Measurements from ENCODE around the gene FRYL.
"Not testable (repeated sequence)": the region's sequence is repeated elsewhere in the genome, so short reads cannot be mapped to it uniquely, and the experiment has no call there.

FRYL gene

DNA sequence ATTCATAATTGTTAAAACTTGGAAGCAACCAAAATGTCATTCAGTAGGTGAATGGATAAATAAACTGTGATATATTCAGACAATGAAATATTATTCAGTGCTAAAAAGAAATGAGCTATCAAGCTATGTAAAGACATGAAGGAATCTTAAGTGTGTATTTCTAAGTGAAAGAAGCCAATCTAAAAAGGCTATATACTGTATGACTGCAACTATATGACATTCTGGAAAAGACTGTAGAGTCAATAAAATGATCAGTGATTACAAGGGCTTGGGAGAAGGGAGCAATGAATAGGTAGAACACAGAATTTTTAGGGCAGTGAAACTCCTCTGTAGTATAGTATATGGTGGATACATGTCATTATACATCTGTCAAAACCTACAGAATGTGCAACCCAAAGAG lies 139.9 kb downstream of the FRYL start:
- no peaks in the 10 kb centered on the region for H3K27me3 ChIP-seq (ENCODE audit: insufficient read depth, low read depth, severe bottlenecking)
- no peaks in the 10 kb centered on the region for H3K36me3 ChIP-seq
- no peak overlapping the region for H3K4me3 ChIP-seq (ENCODE audit: low read depth, low read length)
- H3K27ac ChIP-seq: no peak overlapping the region
- TF ChIP-seq, protein P1, sequence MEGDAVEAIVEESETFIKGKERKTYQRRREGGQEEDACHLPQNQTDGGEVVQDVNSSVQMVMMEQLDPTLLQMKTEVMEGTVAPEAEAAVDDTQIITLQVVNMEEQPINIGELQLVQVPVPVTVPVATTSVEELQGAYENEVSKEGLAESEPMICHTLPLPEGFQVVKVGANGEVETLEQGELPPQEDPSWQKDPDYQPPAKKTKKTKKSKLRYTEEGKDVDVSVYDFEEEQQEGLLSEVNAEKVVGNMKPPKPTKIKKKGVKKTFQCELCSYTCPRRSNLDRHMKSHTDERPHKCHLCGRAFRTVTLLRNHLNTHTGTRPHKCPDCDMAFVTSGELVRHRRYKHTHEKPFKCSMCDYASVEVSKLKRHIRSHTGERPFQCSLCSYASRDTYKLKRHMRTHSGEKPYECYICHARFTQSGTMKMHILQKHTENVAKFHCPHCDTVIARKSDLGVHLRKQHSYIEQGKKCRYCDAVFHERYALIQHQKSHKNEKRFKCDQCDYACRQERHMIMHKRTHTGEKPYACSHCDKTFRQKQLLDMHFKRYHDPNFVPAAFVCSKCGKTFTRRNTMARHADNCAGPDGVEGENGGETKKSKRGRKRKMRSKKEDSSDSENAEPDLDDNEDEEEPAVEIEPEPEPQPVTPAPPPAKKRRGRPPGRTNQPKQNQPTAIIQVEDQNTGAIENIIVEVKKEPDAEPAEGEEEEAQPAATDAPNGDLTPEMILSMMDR (IDR thresholded peaks at IDR 0.05; ENCODE audit: low read depth, low read length): no peak
- no peaks in the 10 kb centered on the region for H3K9me3 ChIP-seq (ENCODE audit: severe bottlenecking)
- no peak for DNase-seq

DNA sequence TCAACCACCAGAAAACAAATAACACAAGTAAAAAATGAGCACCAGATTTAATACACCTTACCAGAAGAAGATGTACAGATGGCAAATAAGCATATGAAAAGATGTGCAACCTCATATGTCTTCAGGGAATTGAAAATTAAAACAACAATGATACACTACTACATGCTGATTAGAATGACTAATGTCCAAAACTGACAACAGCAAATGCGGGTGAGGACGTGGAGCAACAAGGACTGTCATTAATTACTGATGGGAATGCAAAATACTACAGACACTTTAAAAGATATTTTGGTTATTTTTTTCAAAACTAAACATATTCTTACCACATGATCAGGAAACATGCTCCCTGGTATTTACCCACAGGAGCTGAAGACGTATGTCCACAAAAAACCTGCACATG lies 140.3 kb downstream of the FRYL start:
- Histone ChIP-seq H3K27ac (no peak overlapping the region), H3K9me3 (ENCODE audit: severe bottlenecking) (no peaks in the 10 kb centered on the region), H3K36me3 (no peaks in the 10 kb centered on the region), H3K4me3 (ENCODE audit: low read depth, low read length) (no peak overlapping the region), H3K27me3 (ENCODE audit: insufficient read depth, low read depth, severe bottlenecking) (no peaks in the 10 kb centered on the region)
- TF ChIP-seq, protein P1 (IDR thresholded peaks at IDR 0.05; ENCODE audit: low read depth, low read length): no peak
- no peak for DNase-seq

DNA sequence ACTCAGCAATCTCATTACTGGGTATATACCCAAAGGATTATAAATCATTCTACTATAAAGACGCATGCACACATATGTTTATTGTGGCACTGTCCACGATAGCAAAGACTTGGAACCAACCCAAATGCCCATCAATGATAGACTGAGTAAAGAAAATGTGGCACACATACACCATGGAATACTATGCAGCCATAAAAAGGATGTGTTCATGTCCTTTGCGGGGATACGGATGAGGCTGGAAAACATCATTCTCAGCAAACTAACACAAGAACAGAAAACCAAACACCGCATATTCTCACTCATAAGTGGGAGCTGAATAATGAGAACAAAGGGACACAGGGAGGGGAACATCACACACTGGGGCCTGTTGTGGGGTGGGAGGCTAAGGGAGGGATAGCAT lies 141.5 kb downstream of the FRYL start:
- not testable (repeated sequence) for DNase-seq; H3K27me3 ChIP-seq (ENCODE audit: insufficient read depth, low read depth, severe bottlenecking); H3K27ac ChIP-seq; H3K4me3 ChIP-seq (ENCODE audit: low read depth, low read length); H3K36me3 ChIP-seq; H3K9me3 ChIP-seq (ENCODE audit: severe bottlenecking)

DNA sequence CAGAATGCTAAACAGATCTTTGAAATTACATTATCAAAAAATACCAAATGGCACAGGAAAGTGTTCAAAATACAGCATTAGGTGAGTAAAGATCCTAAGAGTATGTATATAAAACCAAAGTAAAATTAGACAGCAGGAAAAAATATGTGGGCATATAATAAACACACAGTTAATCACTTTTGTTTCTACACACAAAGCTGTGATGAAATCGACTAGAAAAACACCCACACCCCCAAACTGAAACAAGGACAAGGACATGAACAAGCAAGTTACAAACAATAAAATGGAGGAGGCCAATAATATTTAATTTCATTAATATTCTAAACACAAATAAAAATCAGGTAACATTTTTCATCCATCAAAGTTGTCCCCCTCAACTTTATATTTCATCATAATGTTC lies 143.2 kb downstream of the FRYL start:
- peaks cover 8% of the 10 kb centered on the region for H3K36me3 ChIP-seq
- no peak overlapping the region for H3K4me3 ChIP-seq (ENCODE audit: low read depth, low read length)
- DNase-seq: no peak
- H3K27ac ChIP-seq: no peak overlapping the region
- no peaks in the 10 kb centered on the region for H3K27me3 ChIP-seq (ENCODE audit: insufficient read depth, low read depth, severe bottlenecking)
- TF ChIP-seq, protein P1 (IDR thresholded peaks at IDR 0.05; ENCODE audit: low read depth, low read length): no peak
- H3K9me3 ChIP-seq (ENCODE audit: severe bottlenecking): no peaks in the 10 kb centered on the region

DNA sequence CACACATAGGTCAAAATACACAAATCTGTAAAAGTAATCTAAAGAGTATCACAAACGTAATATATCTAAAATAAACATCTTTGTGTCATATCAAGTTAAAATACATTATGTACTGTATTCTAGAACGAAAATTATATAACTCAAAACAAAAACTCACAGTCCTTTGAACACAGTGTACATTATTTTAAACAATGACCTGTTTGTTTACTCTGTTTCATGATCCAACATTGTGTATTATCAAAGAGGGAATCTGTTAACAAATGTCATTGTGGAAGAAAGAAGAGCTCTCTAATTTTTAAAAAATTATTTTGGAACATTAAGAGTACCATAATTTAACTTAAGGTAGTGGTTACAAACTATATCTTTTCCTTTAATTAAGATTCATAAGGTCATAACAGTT lies 144.1 kb downstream of the FRYL start:
- Histone ChIP-seq H3K36me3 (peaks cover 10% of the 10 kb centered on the region), H3K4me3 (ENCODE audit: low read depth, low read length) (no peak overlapping the region), H3K27ac (no peak overlapping the region), H3K9me3 (ENCODE audit: severe bottlenecking) (no peaks in the 10 kb centered on the region), H3K27me3 (ENCODE audit: insufficient read depth, low read depth, severe bottlenecking) (no peaks in the 10 kb centered on the region)
- TF ChIP-seq, protein P1 (IDR thresholded peaks at IDR 0.05; ENCODE audit: low read depth, low read length): no peak
- no peak for DNase-seq

DNA sequence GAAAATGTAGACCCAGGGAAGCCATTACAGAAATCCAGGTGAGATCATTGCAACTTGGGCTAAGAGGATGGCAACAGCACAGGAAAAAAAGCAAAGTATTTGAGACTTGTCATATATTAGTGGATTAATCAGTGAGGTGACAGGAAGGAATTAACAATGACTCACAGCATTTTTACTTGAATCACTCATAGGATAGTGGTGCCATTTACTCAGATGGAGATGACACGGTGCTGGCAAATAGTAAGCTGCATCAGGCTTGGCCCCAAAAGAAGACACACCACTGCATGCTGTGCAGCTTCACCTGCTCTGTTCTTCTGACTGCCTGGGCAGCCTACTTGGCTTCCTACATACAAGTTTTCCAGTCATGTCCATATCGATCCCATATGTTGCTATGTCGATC lies 144.8 kb downstream of the FRYL start:
- H3K4me3 ChIP-seq (ENCODE audit: low read depth, low read length): no peak overlapping the region
- peak; percentile 12 for DNase-seq
- H3K27ac ChIP-seq: no peak overlapping the region
- no peaks in the 10 kb centered on the region for H3K27me3 ChIP-seq (ENCODE audit: insufficient read depth, low read depth, severe bottlenecking)
- TF ChIP-seq, protein P1 (IDR thresholded peaks at IDR 0.05; ENCODE audit: low read depth, low read length): no peak
- peaks cover 10% of the 10 kb centered on the region for H3K36me3 ChIP-seq
- no peaks in the 10 kb centered on the region for H3K9me3 ChIP-seq (ENCODE audit: severe bottlenecking)

Measured in WERI-Rb-1 (cell line).